Bronchial epithelial cell (primary cell): ENCODE results near the gene ITLN1. TPM values are rescaled to one million over a fixed set of nuclear protein-coding genes. Genes with fewer than 3 reads are reported as not detected.

Experiments
- DNase-seq: peaks from one replicate; pipeline ENCODE4 v3.0.0-alpha.2; 2010; ENCODE audit warnings: low read depth
- FAIRE-seq: peaks from 2 replicates; lab custom pipeline; 2011; peaks lifted over from hg19 to GRCh38; lab: Jason Lieb, UNC
- H3K27me3 ChIP-seq: 2 replicates; pipeline ENCODE4 v1.5.1; 2011; ENCODE audit warnings: low read length; ENCODE audit not compliant: control insufficient read depth, insufficient read depth
- H3K36me3 ChIP-seq: 2 replicates; pipeline ENCODE4 v1.5.1; 2011; ENCODE audit warnings: low read length; ENCODE audit not compliant: control insufficient read depth, insufficient read depth
- H3K4me3 ChIP-seq: 2 replicates; pipeline ENCODE4 v1.5.1; 2011; ENCODE audit warnings: mild to moderate bottlenecking, low read depth, low read length, control low read depth
- total RNA-seq: library from RNA; depleted of rRNA; stranded (reverse); fragments of >200 nt; gene quantifications from 2 replicates; pipeline ENCODE4 v1.2.1, GENCODE V29; 2014
- TF ChIP-seq, protein P1 (sequence below): IDR thresholded peaks from 2 replicates; pipeline ENCODE4 v1.5.1; 2011; ENCODE audit warnings: mild to moderate bottlenecking, moderate library complexity, low read length, control low read depth, inconsistent platforms; ENCODE audit not compliant: insufficient read depth, severe bottlenecking

Gene ITLN1
- total RNA-seq, 1 donor from 2014 or later = not detected

DNA sequence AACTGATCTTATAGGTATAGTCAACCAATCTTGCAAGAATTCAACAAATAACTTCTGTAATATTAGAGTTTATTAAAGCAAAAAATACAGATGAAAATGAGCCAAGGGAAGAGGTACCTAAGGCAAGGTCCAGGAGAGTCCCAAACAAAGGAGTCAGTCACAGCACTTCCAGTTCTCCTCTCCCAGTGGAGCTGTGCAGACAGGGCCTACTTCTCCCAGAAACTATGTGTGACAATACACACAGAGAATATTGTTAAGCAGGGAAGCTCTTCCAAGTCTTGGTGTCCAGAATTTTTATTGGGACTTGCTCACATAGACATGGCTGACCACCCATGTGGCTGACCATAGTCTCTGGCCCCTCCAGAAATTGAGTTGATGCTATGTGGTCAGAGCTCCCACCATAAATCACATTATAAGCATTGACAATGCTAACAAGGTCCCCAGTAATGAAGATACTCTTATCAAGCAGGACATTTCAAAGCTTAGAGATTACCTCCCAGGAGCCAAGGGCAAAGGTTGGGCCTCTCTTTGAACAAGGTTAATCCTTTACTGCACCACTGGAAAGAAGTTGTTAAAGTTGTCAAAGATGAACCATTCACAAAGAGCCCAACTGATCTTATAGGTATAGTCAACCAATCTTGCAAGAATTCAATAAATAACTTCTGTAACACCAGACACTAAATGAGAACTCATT lies 18.8 kb downstream of the ITLN1 start:
- Histone ChIP-seq H3K27me3 (no peaks in the 10 kb centered on the region), H3K4me3 (no peak overlapping the region), H3K36me3 (no peaks in the 10 kb centered on the region)
- FAIRE-seq (no peak), DNase-seq (no peak)
- TF ChIP-seq, protein P1, sequence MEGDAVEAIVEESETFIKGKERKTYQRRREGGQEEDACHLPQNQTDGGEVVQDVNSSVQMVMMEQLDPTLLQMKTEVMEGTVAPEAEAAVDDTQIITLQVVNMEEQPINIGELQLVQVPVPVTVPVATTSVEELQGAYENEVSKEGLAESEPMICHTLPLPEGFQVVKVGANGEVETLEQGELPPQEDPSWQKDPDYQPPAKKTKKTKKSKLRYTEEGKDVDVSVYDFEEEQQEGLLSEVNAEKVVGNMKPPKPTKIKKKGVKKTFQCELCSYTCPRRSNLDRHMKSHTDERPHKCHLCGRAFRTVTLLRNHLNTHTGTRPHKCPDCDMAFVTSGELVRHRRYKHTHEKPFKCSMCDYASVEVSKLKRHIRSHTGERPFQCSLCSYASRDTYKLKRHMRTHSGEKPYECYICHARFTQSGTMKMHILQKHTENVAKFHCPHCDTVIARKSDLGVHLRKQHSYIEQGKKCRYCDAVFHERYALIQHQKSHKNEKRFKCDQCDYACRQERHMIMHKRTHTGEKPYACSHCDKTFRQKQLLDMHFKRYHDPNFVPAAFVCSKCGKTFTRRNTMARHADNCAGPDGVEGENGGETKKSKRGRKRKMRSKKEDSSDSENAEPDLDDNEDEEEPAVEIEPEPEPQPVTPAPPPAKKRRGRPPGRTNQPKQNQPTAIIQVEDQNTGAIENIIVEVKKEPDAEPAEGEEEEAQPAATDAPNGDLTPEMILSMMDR = no peak

DNA sequence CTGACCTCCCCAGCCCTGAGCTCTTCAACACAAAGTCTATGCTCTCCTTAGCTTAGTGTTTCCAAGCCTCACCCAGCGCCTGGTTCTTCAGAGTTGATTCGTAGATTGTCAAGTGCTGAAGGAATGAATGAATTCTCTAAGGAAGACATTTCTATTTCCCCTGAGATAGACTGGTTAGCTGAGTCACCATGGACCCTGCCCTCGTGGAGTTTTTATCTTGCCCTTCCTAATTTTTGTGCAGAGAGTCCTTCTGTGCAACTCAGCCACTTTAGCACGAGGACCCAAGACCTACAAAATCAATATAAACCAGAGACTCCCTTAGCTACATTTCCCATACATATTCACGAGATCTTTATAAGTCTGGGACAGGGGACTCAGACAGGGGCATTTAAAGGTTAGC lies 19.6 kb downstream of the ITLN1 start:
- TF ChIP-seq, protein P1 = no peak
- no peak overlapping the region for H3K4me3 ChIP-seq
- H3K36me3 ChIP-seq = no peaks in the 10 kb centered on the region
- peak; percentile 28 for FAIRE-seq
- no peak for DNase-seq
- H3K27me3 ChIP-seq = no peaks in the 10 kb centered on the region

DNA sequence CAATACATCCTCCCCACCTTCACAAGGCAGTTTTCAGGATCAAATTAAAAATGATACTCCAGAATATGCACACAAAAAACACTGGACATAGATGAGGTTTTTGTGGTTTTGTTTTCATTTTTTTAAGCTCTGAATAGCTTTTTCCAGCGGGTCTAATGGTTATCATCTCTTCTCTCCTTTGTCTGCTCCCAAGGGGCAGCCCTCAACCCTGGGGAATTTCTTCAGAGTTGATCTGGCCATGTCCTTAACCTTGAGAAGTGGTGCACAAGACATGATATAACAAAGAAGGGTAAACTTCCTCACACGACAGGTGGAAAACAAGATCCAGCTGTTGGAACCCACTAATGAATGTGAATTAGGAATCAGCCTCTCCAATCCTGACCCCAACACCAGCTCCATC lies 20.8 kb downstream of the ITLN1 start:
- no peak for FAIRE-seq
- H3K36me3 ChIP-seq = no peaks in the 10 kb centered on the region
- TF ChIP-seq, protein P1 = no peak
- no peak overlapping the region for H3K4me3 ChIP-seq
- no peak for DNase-seq
- no peaks in the 10 kb centered on the region for H3K27me3 ChIP-seq

DNA sequence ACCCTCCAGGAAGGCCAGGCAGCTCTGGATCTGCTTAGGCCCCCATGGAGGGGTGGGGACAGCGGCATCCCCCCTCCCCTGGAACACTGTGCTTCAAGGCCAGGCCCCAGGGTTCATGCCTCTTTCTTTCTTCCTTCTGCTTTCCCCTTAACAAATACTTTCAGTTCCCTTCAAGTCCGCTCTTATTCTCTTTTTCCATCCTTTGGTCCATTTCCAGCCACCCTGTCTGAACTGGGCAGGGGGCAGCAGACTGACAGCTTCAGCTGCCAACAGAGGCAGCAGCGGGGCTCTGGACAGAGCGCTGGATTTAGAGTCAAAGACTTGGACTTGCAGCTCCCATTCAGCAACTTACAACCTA lies 21.2 kb downstream of the ITLN1 start:
- Histone ChIP-seq H3K27me3 (no peaks in the 10 kb centered on the region), H3K4me3 (no peak overlapping the region), H3K36me3 (no peaks in the 10 kb centered on the region)
- FAIRE-seq (no peak), DNase-seq (no peak)
- TF ChIP-seq, protein P1 = no peak

DNA sequence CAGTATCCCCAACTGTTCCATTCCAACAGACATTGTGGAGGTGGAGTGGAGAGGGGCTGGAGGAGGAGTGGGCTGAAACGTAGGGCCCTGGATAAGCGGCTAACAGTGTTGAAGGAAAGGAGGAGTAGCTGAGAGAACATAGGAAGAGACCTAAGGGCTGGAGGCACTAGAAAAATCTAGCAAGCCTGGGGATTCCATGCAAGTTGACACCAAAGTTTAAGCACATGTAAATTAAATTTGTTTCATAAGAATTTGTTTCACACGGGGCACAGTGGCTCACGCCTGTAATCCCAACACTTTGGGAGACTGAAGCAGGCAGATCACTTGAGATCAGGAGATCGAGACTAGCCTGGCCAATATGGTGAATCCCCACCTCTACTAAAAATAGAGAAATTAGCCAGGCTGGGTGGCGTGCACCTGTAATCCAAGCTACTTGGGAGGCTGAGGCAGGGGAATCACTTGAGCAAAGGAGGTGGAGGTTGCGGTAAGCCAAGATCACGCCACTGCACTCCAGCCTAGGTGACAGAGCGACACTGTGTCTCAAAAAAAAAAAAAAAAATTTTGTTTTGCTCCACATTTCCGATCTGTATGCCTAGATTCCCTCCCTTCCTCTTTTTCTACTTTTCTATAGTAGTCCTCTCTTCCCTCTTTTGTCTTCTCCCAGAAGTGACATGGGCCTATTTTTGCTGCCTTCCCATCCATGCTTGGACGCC lies 21.8 kb downstream of the ITLN1 start:
- FAIRE-seq (no peak), DNase-seq (no peak)
- TF ChIP-seq, protein P1 = no peak

More for the DNA sequence above, 21.8 kb downstream of the ITLN1 start:
- Histone ChIP-seq H3K27me3 (no peaks in the 10 kb centered on the region), H3K36me3 (no peaks in the 10 kb centered on the region), H3K4me3 (no peak overlapping the region)
